Liver (tissue), 9 donors: ENCODE data around the gene FRS2. TPM values are rescaled to one million over a fixed set of nuclear protein-coding genes. Genes with fewer than 3 reads are reported as not detected.

Source experiments
- DNase-seq: peaks from one replicate; pipeline ENCODE4 v3.0.0-alpha.2; 2017; ENCODE audit warnings: low spot score
- H3K27ac ChIP-seq, 2 donors: one replicate each; pipeline ENCODE4 v1.7.0; 2013; ENCODE audit warnings: inconsistent platforms in 2 of 2, low read length in 2 of 2, control low read depth in 1 of 2, low read depth in 1 of 2, mild to moderate bottlenecking in 1 of 2
- H3K27me3 ChIP-seq, 4 donors: one replicate each; pipeline versions ENCODE4 v1.6.1 to v1.7.0; 2013; ENCODE audit warnings: low read length in 3 of 4, inconsistent platforms in 1 of 4, mild to moderate bottlenecking in 1 of 4, moderate library complexity in 1 of 4; ENCODE audit not compliant: control insufficient read depth in 4 of 4, insufficient read depth in 4 of 4
- H3K36me3 ChIP-seq, 4 donors: one replicate each; pipeline versions ENCODE4 v1.6.1 to v1.7.0; 2013; ENCODE audit warnings: low read length in 3 of 4, mild to moderate bottlenecking in 3 of 4, low read depth in 1 of 4, moderate library complexity in 1 of 4; ENCODE audit not compliant: control insufficient read depth in 4 of 4, insufficient read depth in 3 of 4
- H3K4me1 ChIP-seq, 4 donors: one replicate each; pipeline versions ENCODE4 v1.6.1 to v1.7.0; 2013; ENCODE audit warnings: low read length in 3 of 4, mild to moderate bottlenecking in 3 of 4, moderate library complexity in 1 of 4; ENCODE audit not compliant: control insufficient read depth in 4 of 4, insufficient read depth in 4 of 4
- H3K4me3 ChIP-seq, 3 donors: one replicate each; pipeline versions ENCODE4 v1.6.1 to v1.7.0; 2013; ENCODE audit warnings: low read length in 3 of 3, control low read depth in 1 of 3, low read depth in 1 of 3, mild to moderate bottlenecking in 1 of 3
- H3K9ac ChIP-seq, 2 donors: one replicate each; pipeline ENCODE4 v1.7.0; 2013; ENCODE audit warnings: low read length in 2 of 2, mild to moderate bottlenecking in 2 of 2, moderate library complexity in 2 of 2, control low read depth in 1 of 2, low read depth in 1 of 2
- H3K9me3 ChIP-seq, 4 donors: one replicate each; pipeline versions ENCODE4 v1.6.1 to v1.7.0; 2013; ENCODE audit warnings: low read length in 3 of 4; ENCODE audit not compliant: control insufficient read depth in 4 of 4
- CTCF ChIP-seq: fragments of 150-350 bp; IDR thresholded peaks from 2 replicates; pipeline ENCODE4 v1.5.1; 2017; ENCODE audit warnings: improper control_type of control experiment, low read depth, low read length; ENCODE audit not compliant: missing input control
- EGR1 ChIP-seq, 2 donors: IDR thresholded peaks; 2 replicates each; pipeline ENCODE4 v1.6.1; 2016 to 2018; ENCODE audit warnings: antibody characterized with exemption in 2 of 2, low read depth in 2 of 2
- FOXA1 ChIP-seq: IDR thresholded peaks from 2 replicates; pipeline ENCODE4 v1.6.1; 2016; ENCODE audit warnings: antibody characterized with exemption
- FOXA2 ChIP-seq: IDR thresholded peaks from 2 replicates; pipeline ENCODE4 v1.6.1; 2016; ENCODE audit warnings: antibody characterized with exemption
- GABPA ChIP-seq, 2 donors: IDR thresholded peaks in 1 of 2; conservative IDR thresholded peaks in 1 of 2; 2 replicates each; pipeline ENCODE4 v1.6.1; 2016; ENCODE audit warnings: antibody characterized with exemption in 2 of 2, mild to moderate bottlenecking in 1 of 2, moderate library complexity in 1 of 2
- HNF4A ChIP-seq, 2 donors: conservative IDR thresholded peaks; 2 replicates each; pipeline ENCODE4 v1.6.1; 2016; ENCODE audit warnings: antibody characterized with exemption in 2 of 2, mild to moderate bottlenecking in 2 of 2
- HNF4G ChIP-seq: IDR thresholded peaks from 2 replicates; pipeline ENCODE4 v1.6.1; 2016; ENCODE audit warnings: antibody characterized with exemption
- JUND ChIP-seq, 2 donors: IDR thresholded peaks; 2 replicates each; pipeline ENCODE4 v1.6.1; 2016; ENCODE audit warnings: antibody characterized with exemption in 2 of 2
- NR2F2 ChIP-seq: IDR thresholded peaks from 2 replicates; pipeline ENCODE4 v1.6.1; 2016; ENCODE audit warnings: antibody characterized with exemption
- RAD21 ChIP-seq, 2 donors: IDR thresholded peaks; 2 replicates each; pipeline ENCODE4 v1.6.1; 2016; ENCODE audit warnings: antibody characterized with exemption in 2 of 2, mild to moderate bottlenecking in 2 of 2
- RXRA ChIP-seq, 2 donors: IDR thresholded peaks; 2 replicates each; pipeline ENCODE4 v1.6.1; 2017 to 2018; ENCODE audit warnings: antibody characterized with exemption in 2 of 2, mild to moderate bottlenecking in 1 of 2
- SP1 ChIP-seq: IDR thresholded peaks from 2 replicates; pipeline ENCODE4 v1.6.1; 2018; ENCODE audit warnings: antibody characterized with exemption, mild to moderate bottlenecking
- TAF1 ChIP-seq: conservative IDR thresholded peaks from 2 replicates; pipeline ENCODE4 v1.6.1; 2016; ENCODE audit warnings: antibody characterized with exemption, mild to moderate bottlenecking
- YY1 ChIP-seq: IDR thresholded peaks from 2 replicates; pipeline ENCODE4 v1.6.1; 2016; ENCODE audit warnings: antibody characterized with exemption, mild to moderate bottlenecking
- WGBS: extraction: QIAGEN DNeasy Blood & Tissue Kit; methylation state at CpG from one replicate; pipeline ENCODE4 v1.1.7; 2013; 5-methylcytosine and 5-hydroxymethylcytosine counted together
- polyA plus RNA-seq, 2 donors: library from polyadenylated mRNA; stranded (reverse) in 1 of 2; unstranded in 1 of 2; fragments of 200-250 nt in 1 of 2; fragments of >200 nt in 1 of 2; fragmentation: Nextera tagmentation in 1 of 2; extraction: Ambion mirVana in 1 of 2; gene quantifications; one replicate each; pipeline versions ENCODE4 v1.2.1 to v1.2.3, GENCODE V29; 2013 to 2015
- total RNA-seq, 2 donors: library from RNA; depleted of rRNA; stranded (reverse); fragments of >200 nt; gene quantifications; one replicate each; pipeline ENCODE4 v1.2.3, GENCODE V29; 2014
- TF ChIP-seq, protein P1 (sequence below): IDR thresholded peaks from 2 replicates; pipeline ENCODE4 v1.6.1; 2016; ENCODE audit warnings: antibody characterized with exemption
- TF ChIP-seq, protein P2 (sequence below): IDR thresholded peaks from 2 replicates; pipeline ENCODE4 v1.6.1; 2016; ENCODE audit warnings: antibody characterized with exemption
- TF ChIP-seq, protein P3 (sequence below): IDR thresholded peaks from 2 replicates; pipeline ENCODE4 v1.6.1; 2016; ENCODE audit warnings: antibody characterized with exemption, mild to moderate bottlenecking
- TF ChIP-seq, protein P4 (sequence below): IDR thresholded peaks from 2 replicates; pipeline ENCODE4 v1.6.1; 2016; ENCODE audit warnings: antibody characterized with exemption
- donor health status: healthy.
- donor health status: healthy.
- donor health status: healthy.
- donor health status: healthy.
- donor health status: healthy.

FRS2 gene
- total and polyA plus RNA-seq, 4 donors, result 7.0 to 24.0 (median 21.9) TPM

DNA sequence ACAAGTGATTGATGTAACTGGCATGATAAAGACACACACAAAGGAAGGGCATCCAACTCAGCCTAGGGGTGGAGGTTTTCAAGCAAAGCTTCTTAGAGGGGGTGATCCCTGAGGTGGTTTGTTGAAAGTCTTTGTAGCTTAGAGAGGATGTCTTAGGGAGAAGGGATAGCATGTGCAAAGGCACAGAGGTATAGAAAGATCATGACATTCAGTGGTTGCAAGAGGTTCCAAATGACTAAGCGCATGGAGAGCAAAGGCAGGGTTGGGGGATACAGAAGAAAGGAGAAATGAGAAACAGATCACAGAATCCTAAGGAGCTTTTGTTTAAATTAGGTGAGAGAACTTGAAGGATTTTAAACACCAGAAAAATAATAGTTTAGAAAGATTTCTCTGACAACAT is 109.9 kb downstream of the FRS2 start:
- WGBS, result 100% methylated on average over 1 of the region's 1 CpG
- no peak for DNase-seq
- Histone ChIP-seq H3K4me1 (peaks cover 0 to 3% (median under 1%) of the 10 kb centered on the region in 4 donors), H3K9me3 (no peaks in the 10 kb centered on the region), H3K27ac (no peak overlapping the region), H3K36me3 (peaks cover 0 to 7% (median 2%) of the 10 kb centered on the region in 4 donors), H3K9ac (no peak overlapping the region), H3K27me3 (no peaks in the 10 kb centered on the region), H3K4me3 (no peak overlapping the region)
- no peak for TF ChIP-seq HNF4G
- no peak for TF ChIP-seq GABPA (IDR thresholded peaks at IDR 0.05 in 1 of 2, conservative IDR thresholded peaks at IDR 0.05 in 1 of 2)
- TF ChIP-seq RAD21 (IDR thresholded peaks at IDR 0.05), result no peak
- no peak for TF ChIP-seq CTCF
- TF ChIP-seq, protein P1, sequence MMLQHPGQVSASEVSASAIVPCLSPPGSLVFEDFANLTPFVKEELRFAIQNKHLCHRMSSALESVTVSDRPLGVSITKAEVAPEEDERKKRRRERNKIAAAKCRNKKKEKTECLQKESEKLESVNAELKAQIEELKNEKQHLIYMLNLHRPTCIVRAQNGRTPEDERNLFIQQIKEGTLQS, result no peak
- no peak for TF ChIP-seq JUND (IDR thresholded peaks at IDR 0.05)
- TF ChIP-seq TAF1, result no peak
- TF ChIP-seq FOXA2, result no peak
- no peak for TF ChIP-seq FOXA1
- TF ChIP-seq NR2F2, result no peak
- TF ChIP-seq EGR1 (IDR thresholded peaks at IDR 0.05; ENCODE audit: low read depth in 2 of 2), result no peak
- no peak for TF ChIP-seq RXRA (IDR thresholded peaks at IDR 0.05)
- no peak for TF ChIP-seq YY1

- no peak for TF ChIP-seq NR2F2
- no peak overlapping the region for H3K9ac ChIP-seq
- H3K27me3 ChIP-seq, result no peaks in the 10 kb centered on the region
- peaks cover 0 to 7% (median 3%) of the 10 kb centered on the region in 4 donors for H3K4me1 ChIP-seq
- H3K27ac ChIP-seq, result no peak overlapping the region
- no peak for DNase-seq
- no peak overlapping the region for H3K4me3 ChIP-seq
- no peaks in the 10 kb centered on the region for H3K9me3 ChIP-seq
- H3K36me3 ChIP-seq, result peaks cover 0 to 15% (median 9%) of the 10 kb centered on the region in 4 donors
Measured at GRCh38 chr12:69583203-69583602, 113.0 kb downstream of the FRS2 start.

- under 1% methylated on average over 63 of the region's 63 CpGs for WGBS
- peak within 1 kb of the TSS; percentile 45 to 97 for H3K9ac ChIP-seq
- H3K36me3 ChIP-seq, result peaks cover 0 to 36% (median 27%) of the 10 kb centered on the region in 4 donors
- no peaks in the 10 kb centered on the region for H3K9me3 ChIP-seq
- H3K4me1 ChIP-seq, result peaks cover 0 to 7% (median 3%) of the 10 kb centered on the region in 4 donors
- H3K4me3 ChIP-seq, result peak within 1 kb of the TSS; percentile 80 to 100 (median 81)
- H3K27ac ChIP-seq, result peak within 1 kb of the TSS; percentile 88 to 98
- H3K27me3 ChIP-seq, result no peaks in the 10 kb centered on the region
- DNase-seq, result peak; percentile 96
- TF ChIP-seq EGR1 (IDR thresholded peaks at IDR 0.05; ENCODE audit: low read depth in 2 of 2) (peak in 1 of 2 donors; percentile 40), HNF4A (conservative IDR thresholded peaks at IDR 0.05) (no peak), RAD21 (IDR thresholded peaks at IDR 0.05) (peak; percentile 22 to 27), JUND (IDR thresholded peaks at IDR 0.05) (no peak), NR2F2 (no peak), FOXA1 (no peak), FOXA2 (no peak), TAF1 (peak; percentile 62), SP1 (peak; percentile 73)
- TF ChIP-seq, protein P2, sequence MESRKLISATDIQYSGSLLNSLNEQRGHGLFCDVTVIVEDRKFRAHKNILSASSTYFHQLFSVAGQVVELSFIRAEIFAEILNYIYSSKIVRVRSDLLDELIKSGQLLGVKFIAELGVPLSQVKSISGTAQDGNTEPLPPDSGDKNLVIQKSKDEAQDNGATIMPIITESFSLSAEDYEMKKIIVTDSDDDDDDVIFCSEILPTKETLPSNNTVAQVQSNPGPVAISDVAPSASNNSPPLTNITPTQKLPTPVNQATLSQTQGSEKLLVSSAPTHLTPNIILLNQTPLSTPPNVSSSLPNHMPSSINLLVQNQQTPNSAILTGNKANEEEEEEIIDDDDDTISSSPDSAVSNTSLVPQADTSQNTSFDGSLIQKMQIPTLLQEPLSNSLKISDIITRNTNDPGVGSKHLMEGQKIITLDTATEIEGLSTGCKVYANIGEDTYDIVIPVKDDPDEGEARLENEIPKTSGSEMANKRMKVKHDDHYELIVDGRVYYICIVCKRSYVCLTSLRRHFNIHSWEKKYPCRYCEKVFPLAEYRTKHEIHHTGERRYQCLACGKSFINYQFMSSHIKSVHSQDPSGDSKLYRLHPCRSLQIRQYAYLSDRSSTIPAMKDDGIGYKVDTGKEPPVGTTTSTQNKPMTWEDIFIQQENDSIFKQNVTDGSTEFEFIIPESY, result no peak
- TF ChIP-seq, protein P3, sequence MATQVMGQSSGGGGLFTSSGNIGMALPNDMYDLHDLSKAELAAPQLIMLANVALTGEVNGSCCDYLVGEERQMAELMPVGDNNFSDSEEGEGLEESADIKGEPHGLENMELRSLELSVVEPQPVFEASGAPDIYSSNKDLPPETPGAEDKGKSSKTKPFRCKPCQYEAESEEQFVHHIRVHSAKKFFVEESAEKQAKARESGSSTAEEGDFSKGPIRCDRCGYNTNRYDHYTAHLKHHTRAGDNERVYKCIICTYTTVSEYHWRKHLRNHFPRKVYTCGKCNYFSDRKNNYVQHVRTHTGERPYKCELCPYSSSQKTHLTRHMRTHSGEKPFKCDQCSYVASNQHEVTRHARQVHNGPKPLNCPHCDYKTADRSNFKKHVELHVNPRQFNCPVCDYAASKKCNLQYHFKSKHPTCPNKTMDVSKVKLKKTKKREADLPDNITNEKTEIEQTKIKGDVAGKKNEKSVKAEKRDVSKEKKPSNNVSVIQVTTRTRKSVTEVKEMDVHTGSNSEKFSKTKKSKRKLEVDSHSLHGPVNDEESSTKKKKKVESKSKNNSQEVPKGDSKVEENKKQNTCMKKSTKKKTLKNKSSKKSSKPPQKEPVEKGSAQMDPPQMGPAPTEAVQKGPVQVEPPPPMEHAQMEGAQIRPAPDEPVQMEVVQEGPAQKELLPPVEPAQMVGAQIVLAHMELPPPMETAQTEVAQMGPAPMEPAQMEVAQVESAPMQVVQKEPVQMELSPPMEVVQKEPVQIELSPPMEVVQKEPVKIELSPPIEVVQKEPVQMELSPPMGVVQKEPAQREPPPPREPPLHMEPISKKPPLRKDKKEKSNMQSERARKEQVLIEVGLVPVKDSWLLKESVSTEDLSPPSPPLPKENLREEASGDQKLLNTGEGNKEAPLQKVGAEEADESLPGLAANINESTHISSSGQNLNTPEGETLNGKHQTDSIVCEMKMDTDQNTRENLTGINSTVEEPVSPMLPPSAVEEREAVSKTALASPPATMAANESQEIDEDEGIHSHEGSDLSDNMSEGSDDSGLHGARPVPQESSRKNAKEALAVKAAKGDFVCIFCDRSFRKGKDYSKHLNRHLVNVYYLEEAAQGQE, result peak; percentile 65
- TF ChIP-seq, protein P4, sequence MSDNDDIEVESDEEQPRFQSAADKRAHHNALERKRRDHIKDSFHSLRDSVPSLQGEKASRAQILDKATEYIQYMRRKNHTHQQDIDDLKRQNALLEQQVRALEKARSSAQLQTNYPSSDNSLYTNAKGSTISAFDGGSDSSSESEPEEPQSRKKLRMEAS, result peak; percentile 86
- TF ChIP-seq, protein P1, result no peak
Measured at GRCh38 chr12:69585189-69586062, 115.2 kb downstream of the FRS2 start, which contains the start of gene CCT2. CCT2 (plus strand) TSS chr12:69585459; CDS start chr12:69585522, 63 bp downstream.
